ENCODE data around the gene HPS5. TPM values are rescaled to one million over a fixed set of nuclear protein-coding genes. Genes with fewer than 3 reads are reported as not detected.

HPS5 gene
- total and polyA plus RNA-seq, 4 donors, result 12.2 to 25.5 (median 22.6) TPM

DNA sequence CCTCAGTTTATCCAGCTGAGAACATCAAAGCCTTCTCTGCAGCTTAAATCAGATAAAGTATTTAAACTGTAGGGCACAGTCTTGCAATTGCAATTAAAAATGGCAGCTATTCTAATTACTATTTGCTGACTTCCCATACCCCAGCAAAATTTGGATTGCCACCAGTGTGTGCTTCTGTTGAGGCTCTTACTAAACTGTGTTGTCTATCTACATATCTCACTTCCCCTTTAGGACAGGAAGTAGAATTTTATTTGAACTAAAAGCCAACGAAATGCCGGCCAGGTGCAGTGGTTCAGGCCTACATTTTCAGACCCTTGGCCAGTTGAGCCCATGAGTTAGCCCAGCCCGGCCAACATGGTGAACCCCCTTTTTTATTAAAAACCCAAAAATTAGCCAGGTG, 92.4 kb downstream of the HPS5 start:
- ATAC-seq (ENCODE audit: low FRiP score) (no peak), DNase-seq (no peak)
- Histone ChIP-seq H3K4me1 (ENCODE audit: control insufficient read depth in 1 of 2, insufficient read depth in 2 of 2, low read length in 2 of 2) (no peaks in the 10 kb centered on the region), H3K36me3 (ENCODE audit: control insufficient read depth in 1 of 2, insufficient read depth in 2 of 2, low read length in 1 of 2) (no peaks in the 10 kb centered on the region), H3K9me3 (ENCODE audit: control insufficient read depth, low read length) (no peaks in the 10 kb centered on the region), H3K27ac (ENCODE audit: low read depth in 1 of 2, low read length in 2 of 2) (no peak overlapping the region), H3K27me3 (ENCODE audit: control insufficient read depth in 1 of 2, insufficient read depth in 2 of 2, low read length in 1 of 2) (no peaks in the 10 kb centered on the region), H3K4me3 (ENCODE audit: low read length in 2 of 2) (no peak overlapping the region)
- intact Hi-C loops (cut with DNase I), result no loop called here
- WGBS, 2 donors, result 84 to 85% methylated on average over 2 to 3 of the region's 3 CpGs

Other genes with a start within 250 kb of the HPS5 start
- 10 to 100 TPM in 1 of 2 donors, 1 to 10 TPM in 1; 9.3 to 15.8 TPM for gene SAAL1, start 216.1 kb downstream of the HPS5 start, total RNA-seq
- gene SAAL1, start 216.1 kb downstream of the HPS5 start, polyA plus RNA-seq, result 10 to 100 TPM in 1 of 2 donors, 1 to 10 TPM in 1; 4.0 to 15.7 TPM
- gene MRGPRX3, start 189.6 kb downstream of the HPS5 start, total RNA-seq, result not detected
- gene MRGPRX3, start 189.6 kb downstream of the HPS5 start, polyA plus RNA-seq, result not detected
- gene MRGPRX4, start 149.3 kb downstream of the HPS5 start, total RNA-seq, result not detected
- gene MRGPRX4, start 149.3 kb downstream of the HPS5 start, polyA plus RNA-seq, result not detected
- under 1 TPM in 1 of 2 donors, not detected in 1; 0.84 TPM for gene SAA4, start 85.3 kb downstream of the HPS5 start, total RNA-seq
- gene SAA4, start 85.3 kb downstream of the HPS5 start, polyA plus RNA-seq, result 1 to 10 TPM in 1 of 2 donors, not detected in 1; 2.1 TPM
- gene SAA2, start 73.5 kb downstream of the HPS5 start, total RNA-seq, result 10 to 100 TPM; 21.8 to 26.3 TPM
- gene SAA2, start 73.5 kb downstream of the HPS5 start, polyA plus RNA-seq, result 1 to 10 TPM in 1 of 2 donors, not detected in 1; 1.3 TPM
- gene SAA1, start 55.9 kb downstream of the HPS5 start, total RNA-seq, result 100 to 1,000 TPM in 1 of 2 donors, 10 to 100 TPM in 1; 69.0 to 161 TPM
- gene SAA1, start 55.9 kb downstream of the HPS5 start, polyA plus RNA-seq, result 10 to 100 TPM in 1 of 2 donors, 1 to 10 TPM in 1; 6.5 to 12.3 TPM
- 10 to 100 TPM; 39.3 to 53.3 TPM for gene GTF2H1, start 427 bp upstream of the HPS5 start, total RNA-seq
- gene GTF2H1, start 427 bp upstream of the HPS5 start, polyA plus RNA-seq, result 10 to 100 TPM; 35.6 to 38.2 TPM
- 100 to 1,000 TPM; 590 to 591 TPM for gene LDHA, start 72.4 kb upstream of the HPS5 start, total RNA-seq
- 100 to 1,000 TPM; 539 to 584 TPM for gene LDHA, start 72.4 kb upstream of the HPS5 start, polyA plus RNA-seq
- under 1 TPM in 1 of 2 donors, not detected in 1; 0.60 TPM for gene LDHC, start 90.2 kb upstream of the HPS5 start, total RNA-seq
- under 1 TPM in 1 of 2 donors, not detected in 1; 0.56 TPM for gene LDHC, start 90.2 kb upstream of the HPS5 start, polyA plus RNA-seq
- gene LDHAL6A, start 133.7 kb upstream of the HPS5 start, total RNA-seq, result not detected
- not detected for gene LDHAL6A, start 133.7 kb upstream of the HPS5 start, polyA plus RNA-seq
- gene TSG101, start 204.8 kb upstream of the HPS5 start, total RNA-seq, result 10 to 100 TPM; 37.2 to 40.3 TPM
- gene TSG101, start 204.8 kb upstream of the HPS5 start, polyA plus RNA-seq, result 10 to 100 TPM; 46.0 to 53.2 TPM